ENCODE measurements around the gene SCAANT1. TPM values are rescaled to one million over a fixed set of nuclear protein-coding genes. Genes with fewer than 3 reads are reported as not detected.

SCAANT1 gene
- total RNA-seq, 3 donors from 2014 or later, result not detected

DNA sequence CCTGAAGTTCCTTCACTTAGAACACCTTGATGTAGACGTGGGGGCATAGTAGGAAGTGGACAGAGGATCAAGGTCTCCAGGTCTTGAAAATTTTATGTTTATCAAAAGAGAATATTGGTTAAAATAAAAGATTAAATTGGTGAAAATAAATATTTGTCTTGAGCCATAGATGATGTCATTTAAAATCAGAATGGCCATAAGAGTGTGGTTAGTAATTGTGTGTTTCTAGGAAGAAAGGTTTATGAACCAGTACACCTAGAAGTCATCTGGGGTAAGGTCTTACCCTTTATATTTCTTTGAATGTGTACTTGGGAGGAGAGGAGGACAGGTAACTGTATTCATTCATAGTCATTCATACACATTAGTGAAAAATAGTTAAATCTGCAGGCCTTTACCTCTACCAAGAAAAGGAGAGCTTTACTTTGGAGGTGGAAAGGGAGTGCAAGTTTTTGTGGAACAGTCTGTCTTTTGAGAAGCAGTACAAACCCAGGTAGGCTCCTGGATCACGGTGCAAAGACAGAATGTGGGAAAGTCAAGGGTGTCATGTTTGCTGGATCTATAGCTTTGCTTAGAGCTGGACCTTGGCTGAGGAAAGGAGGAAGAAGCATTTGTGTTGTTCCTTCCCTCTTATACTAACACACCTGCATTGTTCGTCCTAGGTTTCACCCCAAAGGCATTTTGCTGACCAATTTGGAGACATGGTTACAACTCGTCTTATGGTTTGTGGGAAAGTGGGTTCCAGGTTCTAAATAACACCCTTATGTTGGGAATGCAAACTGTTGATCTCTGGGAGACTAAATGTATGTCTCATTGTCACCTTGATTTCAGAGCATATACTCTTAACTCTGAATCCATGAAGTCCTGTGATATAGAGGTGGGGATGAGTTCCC is 6.2 kb downstream of the SCAANT1 start:
- intact Hi-C loops (cut with DNase I, micrococcal nuclease), result no loop called here
- DNase-seq (no peak), ATAC-seq (peak; percentile 77)
- H3K36me3 ChIP-seq (ENCODE audit: low read depth), result no peaks in the 10 kb centered on the region
- H3K4me1 ChIP-seq (ENCODE audit: low read depth), result peaks cover 17% of the 10 kb centered on the region
- TF ChIP-seq, protein P1, sequence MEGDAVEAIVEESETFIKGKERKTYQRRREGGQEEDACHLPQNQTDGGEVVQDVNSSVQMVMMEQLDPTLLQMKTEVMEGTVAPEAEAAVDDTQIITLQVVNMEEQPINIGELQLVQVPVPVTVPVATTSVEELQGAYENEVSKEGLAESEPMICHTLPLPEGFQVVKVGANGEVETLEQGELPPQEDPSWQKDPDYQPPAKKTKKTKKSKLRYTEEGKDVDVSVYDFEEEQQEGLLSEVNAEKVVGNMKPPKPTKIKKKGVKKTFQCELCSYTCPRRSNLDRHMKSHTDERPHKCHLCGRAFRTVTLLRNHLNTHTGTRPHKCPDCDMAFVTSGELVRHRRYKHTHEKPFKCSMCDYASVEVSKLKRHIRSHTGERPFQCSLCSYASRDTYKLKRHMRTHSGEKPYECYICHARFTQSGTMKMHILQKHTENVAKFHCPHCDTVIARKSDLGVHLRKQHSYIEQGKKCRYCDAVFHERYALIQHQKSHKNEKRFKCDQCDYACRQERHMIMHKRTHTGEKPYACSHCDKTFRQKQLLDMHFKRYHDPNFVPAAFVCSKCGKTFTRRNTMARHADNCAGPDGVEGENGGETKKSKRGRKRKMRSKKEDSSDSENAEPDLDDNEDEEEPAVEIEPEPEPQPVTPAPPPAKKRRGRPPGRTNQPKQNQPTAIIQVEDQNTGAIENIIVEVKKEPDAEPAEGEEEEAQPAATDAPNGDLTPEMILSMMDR (IDR thresholded peaks at IDR 0.05), result no peak
- H3K4me3 ChIP-seq, result no peak overlapping the region
- H3K9me3 ChIP-seq, result no peaks in the 10 kb centered on the region

DNA sequence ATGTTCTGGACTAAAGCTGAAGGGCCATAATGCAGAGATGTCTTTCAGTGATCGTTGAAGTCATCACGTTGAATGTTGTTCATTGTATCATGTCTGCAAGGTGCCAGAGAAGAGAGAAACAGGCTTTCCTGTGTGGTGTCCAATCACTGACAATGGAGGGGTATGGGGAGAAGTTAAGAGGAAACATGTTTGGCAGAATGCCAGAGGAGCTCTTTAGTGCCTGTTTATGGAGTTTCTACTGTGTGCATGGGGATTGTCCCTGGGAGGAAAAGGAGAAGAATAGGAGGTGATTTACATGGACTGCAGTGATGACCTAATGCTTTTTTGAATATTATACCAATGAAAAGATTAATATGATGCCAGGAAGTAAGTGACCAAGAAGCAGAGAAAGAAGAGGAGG is 11.7 kb downstream of the SCAANT1 start:
- intact Hi-C loops (cut with DNase I, micrococcal nuclease), result no loop called here
- DNase-seq, result no peak
- H3K4me1 ChIP-seq (ENCODE audit: low read depth), result peaks cover 5% of the 10 kb centered on the region
- TF ChIP-seq, protein P1 (IDR thresholded peaks at IDR 0.05), result no peak
- peak; percentile 68 for ATAC-seq
- no peak overlapping the region for H3K4me3 ChIP-seq
- H3K9me3 ChIP-seq, result no peaks in the 10 kb centered on the region
- H3K36me3 ChIP-seq (ENCODE audit: low read depth), result no peaks in the 10 kb centered on the region

DNA sequence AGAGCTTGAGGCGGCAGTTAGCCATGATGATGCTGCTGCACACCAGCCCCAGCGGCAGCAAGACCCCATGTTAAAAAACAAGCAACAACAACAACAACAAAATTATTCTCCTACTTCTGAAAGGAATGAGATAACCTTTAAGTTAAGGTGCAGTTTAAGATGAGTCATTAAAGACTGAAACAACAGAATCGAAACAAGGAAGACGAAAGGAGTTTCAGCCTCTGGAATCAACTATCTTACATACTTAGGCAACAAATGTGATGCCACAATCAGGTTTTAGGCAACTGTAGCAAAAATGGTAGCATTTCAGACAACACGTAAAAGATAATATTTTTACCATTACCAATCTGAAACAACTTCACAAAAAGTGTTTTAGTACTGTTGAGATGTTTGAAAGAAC is 12.2 kb downstream of the SCAANT1 start:
- intact Hi-C loops (cut with DNase I, micrococcal nuclease), result no loop called here
- Histone ChIP-seq H3K4me3 (no peak overlapping the region), H3K9me3 (no peaks in the 10 kb centered on the region), H3K36me3 (ENCODE audit: low read depth) (no peaks in the 10 kb centered on the region), H3K4me1 (ENCODE audit: low read depth) (peaks cover under 1% of the 10 kb centered on the region)
- DNase-seq (no peak), ATAC-seq (peak; percentile 44)
- TF ChIP-seq, protein P1 (IDR thresholded peaks at IDR 0.05), result no peak

- ATAC-seq (no peak), DNase-seq (no peak)
- Histone ChIP-seq H3K4me3 (no peak overlapping the region), H3K4me1 (ENCODE audit: low read depth) (no peaks in the 10 kb centered on the region), H3K36me3 (ENCODE audit: low read depth) (no peaks in the 10 kb centered on the region), H3K9me3 (no peaks in the 10 kb centered on the region)
- intact Hi-C loops (cut with DNase I, micrococcal nuclease), result no loop called here
- TF ChIP-seq, protein P1 (IDR thresholded peaks at IDR 0.05), result no peak
Measured at GRCh38 chr3:63896332-63897030, 15.7 kb downstream of the SCAANT1 start.

DNA sequence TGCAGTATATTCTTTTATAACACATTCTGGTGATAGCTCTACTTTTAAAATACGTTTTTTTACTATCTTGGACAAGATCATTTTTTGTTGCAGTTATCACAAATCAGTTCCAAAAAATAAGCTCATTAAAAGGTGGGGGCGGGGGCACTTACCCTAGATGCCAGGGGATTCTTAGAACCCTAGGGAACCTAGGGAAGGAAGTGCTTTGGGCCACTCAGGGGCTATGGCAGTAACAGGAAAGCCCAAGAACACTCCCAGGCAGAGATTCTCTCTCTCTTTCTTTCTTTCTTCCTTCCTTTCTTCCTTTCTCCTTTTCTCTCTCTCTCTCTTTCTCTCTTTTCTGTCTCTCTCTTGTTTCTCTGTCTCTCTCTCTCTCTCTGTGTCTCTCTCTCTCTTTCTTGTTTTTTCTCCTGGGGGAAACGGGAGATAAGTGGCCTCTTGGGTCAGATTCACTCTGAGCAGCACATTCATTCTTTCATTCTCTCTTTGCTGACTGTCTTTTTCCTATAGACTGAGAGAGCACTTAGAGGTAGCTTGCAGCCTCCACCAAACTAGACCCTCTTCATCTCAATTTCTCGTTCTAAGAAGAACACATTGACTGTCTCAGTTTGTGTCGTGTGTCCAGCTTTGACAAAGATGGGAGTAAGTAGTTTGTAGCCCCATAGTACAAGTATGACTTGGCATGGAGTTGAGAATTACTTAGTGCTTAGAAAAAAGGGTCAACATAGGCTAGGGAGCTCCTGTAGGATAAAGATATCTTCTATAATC is 16.6 kb downstream of the SCAANT1 start:
- Histone ChIP-seq H3K4me3 (no peak overlapping the region), H3K36me3 (ENCODE audit: low read depth) (no peaks in the 10 kb centered on the region), H3K4me1 (ENCODE audit: low read depth) (no peaks in the 10 kb centered on the region), H3K9me3 (no peaks in the 10 kb centered on the region)
- DNase-seq (no peak), ATAC-seq (no peak)
- intact Hi-C loops (cut with DNase I, micrococcal nuclease), result no loop called here
- TF ChIP-seq, protein P1 (IDR thresholded peaks at IDR 0.05), result no peak
